WERI-Rb-1 (cell line): ENCODE data around the gene PLEKHH2.

ENCODE experiments used
- DNase-seq: peaks from one replicate; pipeline ENCODE4 v3.0.0-alpha.2; 2020
- H3K27ac ChIP-seq: fragments of 250-450 bp; sonication (Bioruptor Pico); 2 replicates; pipeline ENCODE4 v1.5.1; 2020; ENCODE audit warnings: mild to moderate bottlenecking, moderate library complexity
- H3K27me3 ChIP-seq: fragments of 250-450 bp; sonication (Bioruptor Pico); 2 replicates; pipeline ENCODE4 v1.5.1; 2021; ENCODE audit warnings: mild to moderate bottlenecking, low read depth, moderate library complexity; ENCODE audit not compliant: insufficient read depth, severe bottlenecking
- H3K36me3 ChIP-seq: fragments of 250-450 bp; sonication (Bioruptor Pico); 2 replicates; pipeline ENCODE4 v1.5.1; 2020; ENCODE audit warnings: mild to moderate bottlenecking, moderate library complexity
- H3K4me3 ChIP-seq: 2 replicates; pipeline ENCODE4 v1.5.1; 2011; ENCODE audit warnings: low read depth, mild to moderate bottlenecking, control low read depth, low read length
- H3K9me3 ChIP-seq: fragments of 250-450 bp; sonication (Bioruptor Pico); 2 replicates; pipeline ENCODE4 v1.5.1; 2021; ENCODE audit warnings: mild to moderate bottlenecking, moderate library complexity; ENCODE audit not compliant: severe bottlenecking
- TF ChIP-seq, protein P1 (sequence below): IDR thresholded peaks from 2 replicates; pipeline ENCODE4 v1.5.1; 2011; ENCODE audit warnings: low read depth, mild to moderate bottlenecking, control low read depth, inconsistent platforms, low read length

Gene PLEKHH2

DNA sequence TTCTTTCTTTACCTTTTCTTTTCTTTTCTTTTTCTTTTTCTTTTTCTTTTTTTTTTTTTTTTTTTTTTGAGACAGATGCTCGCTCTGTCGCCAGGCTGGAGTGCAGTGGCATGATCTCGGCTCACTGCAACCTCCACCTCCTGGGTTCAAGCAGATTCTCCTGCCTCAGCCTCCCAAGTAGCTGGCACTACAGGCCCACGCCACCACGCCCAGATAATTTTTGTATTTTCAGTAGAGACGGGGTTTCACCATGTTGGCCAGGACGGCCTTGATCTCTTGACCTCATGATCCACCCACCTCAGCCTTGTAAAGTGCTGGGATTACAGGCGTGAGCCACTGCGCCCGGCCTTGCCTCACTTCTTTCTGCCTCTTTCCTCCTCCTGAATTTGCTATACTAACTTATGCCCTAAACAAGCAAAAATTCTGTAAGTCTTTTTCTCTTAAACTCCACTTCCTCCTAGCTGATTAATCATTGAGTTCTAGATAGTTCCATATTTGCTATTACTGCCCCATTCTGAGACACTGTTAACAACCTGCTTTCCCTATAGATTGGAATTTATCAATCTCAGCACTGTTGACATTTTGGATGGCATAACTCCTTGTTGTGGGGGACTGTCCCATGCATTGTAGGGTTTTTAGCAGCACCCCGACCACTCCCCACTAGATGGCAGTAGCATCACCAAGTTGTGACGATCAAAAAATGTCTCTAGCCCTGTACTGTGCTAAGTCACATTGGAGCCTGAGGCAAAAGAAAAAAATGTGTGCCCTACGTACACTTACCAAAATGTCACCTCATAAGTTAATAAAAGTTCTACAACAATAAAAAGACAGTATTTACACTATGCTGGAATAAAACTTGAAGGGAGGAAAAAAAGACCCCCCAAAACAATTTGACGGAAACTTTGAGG is 24.8 kb upstream of the PLEKHH2 start:
- Histone ChIP-seq H3K4me3 (no peak overlapping the region), H3K9me3 (no peaks in the 10 kb centered on the region), H3K27ac (no peak overlapping the region), H3K27me3 (no peaks in the 10 kb centered on the region), H3K36me3 (no peaks in the 10 kb centered on the region)
- DNase-seq = peak; percentile 80
- TF ChIP-seq, protein P1, sequence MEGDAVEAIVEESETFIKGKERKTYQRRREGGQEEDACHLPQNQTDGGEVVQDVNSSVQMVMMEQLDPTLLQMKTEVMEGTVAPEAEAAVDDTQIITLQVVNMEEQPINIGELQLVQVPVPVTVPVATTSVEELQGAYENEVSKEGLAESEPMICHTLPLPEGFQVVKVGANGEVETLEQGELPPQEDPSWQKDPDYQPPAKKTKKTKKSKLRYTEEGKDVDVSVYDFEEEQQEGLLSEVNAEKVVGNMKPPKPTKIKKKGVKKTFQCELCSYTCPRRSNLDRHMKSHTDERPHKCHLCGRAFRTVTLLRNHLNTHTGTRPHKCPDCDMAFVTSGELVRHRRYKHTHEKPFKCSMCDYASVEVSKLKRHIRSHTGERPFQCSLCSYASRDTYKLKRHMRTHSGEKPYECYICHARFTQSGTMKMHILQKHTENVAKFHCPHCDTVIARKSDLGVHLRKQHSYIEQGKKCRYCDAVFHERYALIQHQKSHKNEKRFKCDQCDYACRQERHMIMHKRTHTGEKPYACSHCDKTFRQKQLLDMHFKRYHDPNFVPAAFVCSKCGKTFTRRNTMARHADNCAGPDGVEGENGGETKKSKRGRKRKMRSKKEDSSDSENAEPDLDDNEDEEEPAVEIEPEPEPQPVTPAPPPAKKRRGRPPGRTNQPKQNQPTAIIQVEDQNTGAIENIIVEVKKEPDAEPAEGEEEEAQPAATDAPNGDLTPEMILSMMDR = peak; percentile 91

DNA sequence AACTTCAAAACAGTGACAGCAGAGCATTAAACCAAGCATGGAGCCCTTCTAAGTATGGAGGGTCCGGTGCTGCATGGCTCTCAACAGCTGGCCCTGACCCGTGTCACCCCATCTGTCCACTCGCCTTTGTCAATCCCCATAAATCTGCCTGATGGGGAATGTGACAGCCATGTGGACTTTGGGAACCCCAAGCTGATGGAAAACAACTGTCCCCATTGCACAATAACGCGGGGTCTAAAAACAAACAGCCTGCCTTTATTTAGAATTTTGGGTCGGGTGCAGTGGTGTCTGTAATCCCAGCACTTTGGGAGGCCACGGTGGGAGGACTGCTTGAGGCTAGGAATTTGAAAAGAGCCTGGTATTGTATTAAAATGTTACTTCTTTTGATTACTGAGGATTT is 24.1 kb upstream of the PLEKHH2 start:
- no peak for DNase-seq
- H3K27me3 ChIP-seq = no peaks in the 10 kb centered on the region
- H3K4me3 ChIP-seq = no peak overlapping the region
- TF ChIP-seq, protein P1 = no peak
- no peaks in the 10 kb centered on the region for H3K36me3 ChIP-seq
- no peak overlapping the region for H3K27ac ChIP-seq
- H3K9me3 ChIP-seq = peaks cover under 1% of the 10 kb centered on the region

DNA sequence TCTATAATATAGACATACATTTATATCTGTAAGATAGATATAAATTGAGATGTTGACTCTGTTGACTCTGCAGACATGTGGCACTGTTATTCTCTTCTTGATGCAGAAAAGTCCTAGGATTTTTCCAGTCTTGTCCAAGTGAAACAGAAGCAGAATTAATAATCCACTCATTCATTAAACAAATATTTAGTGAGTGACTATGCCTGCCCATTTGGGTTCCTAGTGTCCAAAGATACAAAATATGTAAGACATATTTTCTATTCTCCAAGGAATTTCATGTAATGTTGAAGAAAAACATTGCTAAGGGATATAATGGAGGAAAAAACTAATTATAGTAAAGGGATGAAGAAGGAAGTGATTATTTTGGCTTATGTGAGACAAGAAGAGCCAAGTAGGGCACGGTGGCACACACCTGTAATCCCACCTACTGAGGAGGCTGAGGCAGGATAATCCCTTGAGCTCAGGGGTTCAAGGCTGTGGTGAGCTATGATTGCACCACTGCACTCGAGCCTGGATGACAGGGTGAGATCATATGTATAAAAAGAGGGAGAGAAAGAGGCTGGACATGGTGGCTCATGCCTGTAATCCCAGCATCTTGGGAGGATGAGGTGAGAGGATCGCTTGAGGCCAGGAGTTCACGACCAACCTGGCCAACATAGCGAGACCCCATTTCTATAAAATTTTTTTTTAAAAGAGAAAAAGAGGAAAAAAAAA is 19.9 kb upstream of the PLEKHH2 start:
- Histone ChIP-seq H3K4me3 (no peak overlapping the region), H3K36me3 (no peaks in the 10 kb centered on the region), H3K27me3 (no peaks in the 10 kb centered on the region), H3K27ac (no peak overlapping the region), H3K9me3 (peaks cover 8% of the 10 kb centered on the region)
- TF ChIP-seq, protein P1 = no peak
- DNase-seq = no peak

DNA sequence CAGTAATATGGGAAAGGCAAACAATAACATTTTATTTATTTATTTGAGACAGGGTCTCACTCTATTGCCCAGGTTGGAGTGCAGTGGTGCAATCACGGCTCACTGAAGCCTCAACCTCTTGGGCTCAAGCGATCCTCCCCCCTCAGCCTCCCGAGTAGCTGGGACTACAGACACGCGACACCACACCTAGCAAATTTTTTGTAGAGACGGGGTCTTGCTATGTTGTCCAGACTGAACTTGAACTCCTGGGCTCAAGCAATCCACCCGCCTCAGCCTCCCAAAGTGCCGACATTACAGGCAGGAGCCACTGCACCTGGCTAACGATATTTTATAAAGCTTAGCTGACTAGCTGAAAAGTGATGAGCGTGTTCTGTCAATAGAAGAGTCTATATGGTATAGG is 17.5 kb upstream of the PLEKHH2 start:
- Histone ChIP-seq H3K36me3 (no peaks in the 10 kb centered on the region), H3K27me3 (no peaks in the 10 kb centered on the region), H3K27ac (no peak overlapping the region), H3K4me3 (no peak overlapping the region), H3K9me3 (peaks cover 8% of the 10 kb centered on the region)
- TF ChIP-seq, protein P1 = no peak
- no peak for DNase-seq

DNA sequence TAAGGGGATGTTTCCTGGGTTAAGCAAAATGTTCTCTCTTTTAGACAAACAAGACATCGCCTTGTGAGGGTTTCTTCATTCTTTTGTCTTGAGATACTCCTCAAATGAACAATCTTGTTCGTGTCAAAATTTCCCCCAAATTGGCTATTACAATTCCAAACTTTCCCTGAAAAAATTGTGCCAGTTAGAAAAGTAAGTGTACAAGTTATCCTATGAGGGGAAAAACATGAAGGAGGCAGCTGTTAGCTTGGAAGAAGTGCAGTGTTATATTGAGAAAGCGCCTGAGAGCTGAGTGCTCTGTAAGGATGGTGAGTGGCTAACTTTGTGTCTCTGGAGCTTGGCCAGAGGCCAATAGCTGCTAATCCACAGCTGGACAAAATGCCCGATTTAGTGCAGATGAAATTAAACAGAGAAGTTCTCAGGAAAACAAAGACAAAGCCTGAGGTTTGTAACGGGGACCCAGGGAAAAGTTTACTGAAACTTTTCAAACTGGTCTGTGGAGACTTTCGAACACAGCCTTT is 14.1 kb upstream of the PLEKHH2 start:
- peaks cover 6% of the 10 kb centered on the region for H3K9me3 ChIP-seq
- no peak overlapping the region for H3K27ac ChIP-seq
- no peaks in the 10 kb centered on the region for H3K36me3 ChIP-seq
- no peak overlapping the region for H3K4me3 ChIP-seq
- TF ChIP-seq, protein P1 = no peak
- DNase-seq = no peak
- no peaks in the 10 kb centered on the region for H3K27me3 ChIP-seq
